Right forelimb (tissue), 1 donor: ENCODE measurements around the gene SEMA3F.
"Not testable (repeated sequence)": the region's sequence is repeated elsewhere in the genome, so short reads cannot be mapped to it uniquely, and the experiment has no call there.

Experiments
- DNase-seq: peaks from one replicate; pipeline ENCODE4 v3.0.0-alpha.2; 2018

Gene SEMA3F

GRCh38 chr3:50212502-50212901, 57.4 kb downstream of the SEMA3F start:
- no peak for DNase-seq

GRCh38 chr3:50212971-50213370, 57.8 kb downstream of the SEMA3F start:
- DNase-seq: no peak

DNA sequence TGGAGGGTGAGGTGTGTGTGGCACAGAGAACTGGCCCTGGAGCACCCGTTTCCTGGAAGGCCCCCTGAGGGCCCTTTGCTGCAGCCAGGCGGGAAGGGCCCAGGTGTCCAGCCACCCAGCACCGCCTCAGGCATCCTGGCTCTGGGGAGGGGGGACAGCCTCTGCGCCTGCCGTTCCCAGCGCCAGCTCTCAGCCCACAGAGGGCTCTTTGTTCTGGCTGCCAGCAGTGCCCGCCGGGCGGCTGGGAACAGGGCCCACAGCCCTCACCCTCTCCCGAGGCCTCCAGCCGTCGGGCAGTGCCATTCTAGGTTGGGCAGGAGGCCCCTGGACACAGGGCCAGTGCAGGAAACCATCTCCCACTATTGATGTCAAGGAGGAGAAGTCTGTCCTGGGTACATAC, 58.2 kb downstream of the SEMA3F start:
- DNase-seq: no peak

GRCh38 chr3:50214824-50215223, 59.7 kb downstream of the SEMA3F start:
- DNase-seq: no peak

GRCh38 chr3:50215529-50215928, 60.4 kb downstream of the SEMA3F start:
- DNase-seq: no peak

- no peak for DNase-seq
Observed at GRCh38 chr3:50217681-50218080, 62.6 kb downstream of the SEMA3F start.

- DNase-seq: no peak
Observed at GRCh38 chr3:50218448-50218847, 63.3 kb downstream of the SEMA3F start.

GRCh38 chr3:50219285-50219684, 64.2 kb downstream of the SEMA3F start:
- DNase-seq: no peak

GRCh38 chr3:50220109-50220508, 65.0 kb downstream of the SEMA3F start:
- no peak for DNase-seq

GRCh38 chr3:50221051-50221410, 65.9 kb downstream of the SEMA3F start:
- DNase-seq: no peak

- no peak for DNase-seq
Observed at GRCh38 chr3:50221411-50222168, 66.5 kb downstream of the SEMA3F start.

- no peak for DNase-seq
Observed at GRCh38 chr3:50222169-50222528, 67.0 kb downstream of the SEMA3F start.

- DNase-seq: no peak
Observed at GRCh38 chr3:50224639-50225038, 69.5 kb downstream of the SEMA3F start.

DNA sequence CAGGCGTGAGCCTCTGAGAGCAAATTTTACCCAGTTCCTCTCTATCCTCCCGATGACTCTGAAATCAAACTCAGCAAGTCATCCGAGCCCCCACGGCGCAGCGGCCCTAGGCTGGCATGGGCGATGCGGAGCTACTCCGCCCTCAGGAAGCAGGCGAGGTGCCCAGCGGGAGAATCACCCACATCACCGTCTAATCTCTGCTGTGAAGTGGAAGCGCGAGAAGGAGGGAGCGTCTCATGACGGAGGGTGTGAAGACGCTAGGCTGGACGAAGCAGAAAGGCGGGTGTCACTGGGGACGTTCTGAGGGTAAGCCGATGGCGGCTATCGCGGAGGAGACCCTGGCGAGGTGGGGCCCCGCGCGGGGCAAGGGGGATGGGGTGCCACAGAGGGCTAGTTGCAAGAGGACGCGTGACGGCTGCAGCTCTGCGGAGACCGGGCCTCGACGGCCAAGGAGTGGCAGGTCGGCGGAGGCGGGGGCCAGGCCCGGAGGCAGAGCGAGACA, 71.8 kb downstream of the SEMA3F start:
- DNase-seq: no peak

- DNase-seq: peak; percentile 95
Observed at GRCh38 chr3:50227390-50228183, 72.5 kb downstream of the SEMA3F start.

DNA sequence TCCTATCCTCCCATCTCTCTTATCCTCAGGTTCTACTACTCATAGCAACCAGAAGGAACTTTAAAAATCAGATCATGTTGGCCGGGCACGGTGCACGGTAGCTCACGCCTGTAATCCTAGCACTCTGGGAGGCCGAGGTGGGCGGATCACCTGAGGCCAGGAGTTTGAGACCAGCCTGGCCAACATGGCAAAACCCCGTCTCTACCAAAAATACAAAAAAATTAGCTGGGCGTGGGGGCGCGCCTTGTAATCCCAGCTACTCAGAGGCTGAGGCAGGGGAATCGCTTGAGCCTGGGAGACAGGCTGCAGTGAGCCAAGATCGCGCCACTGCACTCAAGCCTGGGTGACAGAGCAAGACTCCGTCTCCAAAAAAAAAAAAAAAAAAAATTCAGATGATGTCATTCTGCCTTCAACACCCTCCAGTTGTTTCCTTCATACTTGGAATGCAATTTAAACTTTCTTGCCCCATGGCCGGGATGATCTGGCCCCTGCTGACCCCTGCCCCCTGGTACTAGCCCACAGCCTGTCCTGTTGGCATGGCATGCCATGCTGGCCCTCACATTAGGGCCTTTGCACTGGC, 73.2 kb downstream of the SEMA3F start:
- DNase-seq: not testable (repeated sequence)

- DNase-seq: no peak
Observed at GRCh38 chr3:50229490-50229889, 74.4 kb downstream of the SEMA3F start.

GRCh38 chr3:50230104-50230793, 75.1 kb downstream of the SEMA3F start:
- no peak for DNase-seq

DNA sequence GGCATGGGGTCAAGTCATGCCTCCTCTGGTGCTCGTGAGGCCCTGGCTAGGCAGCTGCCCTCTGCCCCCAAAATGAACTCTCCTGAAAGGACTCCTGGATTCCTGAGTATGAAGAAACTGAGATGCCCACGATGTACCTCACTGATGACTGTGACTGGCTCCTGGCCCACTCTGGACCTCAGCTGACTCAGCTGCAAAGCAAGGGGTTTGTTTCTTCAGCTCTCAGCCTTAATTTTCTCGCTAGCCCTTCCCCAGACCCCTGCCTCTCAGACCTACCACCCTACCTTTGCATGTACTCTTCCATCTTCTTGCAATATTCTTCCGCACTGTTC, 75.6 kb downstream of the SEMA3F start:
- no peak for DNase-seq

DNA sequence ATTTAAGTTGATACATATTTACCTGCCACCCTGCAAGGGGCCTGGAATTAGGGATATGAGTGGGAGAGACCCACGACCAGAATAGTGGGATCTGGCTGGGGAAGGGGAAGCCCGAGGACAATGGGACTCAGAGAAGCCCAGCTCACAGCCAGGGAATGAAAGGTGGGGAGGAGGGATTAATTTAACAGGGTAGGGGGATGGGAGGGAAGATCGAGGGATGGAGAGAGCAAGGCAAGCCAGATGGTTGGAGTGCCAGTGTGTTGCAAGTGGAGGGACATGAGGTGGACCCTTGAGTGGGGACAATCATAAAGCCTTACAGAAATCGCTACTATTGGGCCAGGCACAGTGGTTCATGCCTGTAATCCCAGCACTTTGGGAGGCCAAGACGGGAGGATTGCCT, 76.5 kb downstream of the SEMA3F start:
- DNase-seq: no peak

DNA sequence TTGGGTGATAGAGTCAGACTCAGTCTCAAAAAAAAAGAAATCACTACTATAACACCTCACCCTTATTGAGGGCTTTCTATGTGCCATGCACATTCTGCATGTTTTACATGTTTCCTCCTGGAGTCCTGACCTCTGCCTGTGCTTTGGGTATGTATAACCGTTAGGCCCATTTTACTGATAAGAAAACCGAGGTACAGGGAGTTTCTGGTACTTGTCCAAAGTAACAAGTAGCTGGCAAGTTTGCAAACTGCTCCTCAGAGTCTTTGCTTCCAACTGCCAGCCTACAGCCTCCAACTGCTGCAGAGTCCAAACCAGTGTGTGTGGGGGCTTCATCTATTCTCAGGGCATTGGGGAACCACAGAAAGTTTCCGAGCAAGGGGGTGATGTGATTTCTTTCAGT, 77.2 kb downstream of the SEMA3F start:
- DNase-seq: no peak

- DNase-seq: no peak
Observed at GRCh38 chr3:50233176-50233575, 78.1 kb downstream of the SEMA3F start.

DNA sequence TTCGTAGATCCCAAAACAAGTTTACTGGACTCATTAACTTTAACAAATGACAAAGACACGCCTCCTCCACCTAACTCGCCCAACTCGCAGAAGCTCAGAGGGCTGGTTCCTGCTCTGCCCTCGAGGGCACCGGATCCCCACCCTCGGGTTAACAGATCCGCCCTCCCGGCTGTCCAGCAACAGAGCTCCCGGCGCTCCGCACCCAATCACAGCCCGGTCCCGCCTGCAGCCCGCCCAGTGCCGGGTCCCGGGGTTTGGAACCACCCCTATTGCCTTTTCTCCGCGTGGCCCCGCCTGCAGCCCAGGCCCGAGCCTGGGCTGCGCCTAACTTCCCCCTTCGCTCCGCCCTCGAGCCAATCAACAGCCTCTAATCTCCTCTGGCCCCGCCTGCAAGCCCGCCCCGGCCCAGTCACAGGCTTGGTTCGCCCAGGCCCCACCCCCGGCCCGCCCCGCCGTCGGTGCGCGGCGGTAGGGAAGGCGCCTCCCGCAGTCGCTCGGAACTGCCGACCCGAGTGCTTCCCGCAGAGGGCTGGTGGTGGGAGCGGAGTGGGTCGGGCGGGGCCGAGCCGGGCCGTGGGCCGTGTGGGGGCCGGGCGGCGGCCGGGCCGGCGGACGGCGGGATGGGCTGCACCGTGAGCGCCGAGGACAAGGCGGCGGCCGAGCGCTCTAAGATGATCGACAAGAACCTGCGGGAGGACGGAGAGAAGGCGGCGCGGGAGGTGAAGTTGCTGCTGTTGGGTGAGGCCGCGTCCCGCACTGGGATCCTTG, 80.8 kb downstream of the SEMA3F start, which contains the start of gene GNAI2:
Gene GNAI2 (plus strand): TSS at position 489 of the 768 bp plus-strand sequence. CDS start 132 bp downstream, at position 621.
- DNase-seq: peak; percentile 99
